HepG2 (cell line): ENCODE data around the gene MINDY2. TPM values are rescaled to one million over a fixed set of nuclear protein-coding genes. Genes with fewer than 3 reads are reported as not detected.
A peak's percentile ranks its signal among the peaks of the same experiment; 100 is the strongest.

ENCODE experiments used
- ATAC-seq: fragments of 200-7000 bp; cut with Tn5 transposase; 3 replicates; pipeline ENCODE4 v1.9.1; 2020; ENCODE audit warnings: mild to moderate bottlenecking, moderate library complexity
- BruUV-seq: library from RNA; stranded (reverse); fragments of 400-500 nt; replicated peaks from 2 replicates; lab custom pipeline; 2021; lab: Mats Ljungman, UMichigan
- CTCF ChIA-PET: fragments of 300-600 bp; formaldehyde crosslinking; extraction: SDS; loops from one replicate; lab custom pipeline; 2021; ENCODE audit warnings: low total read pairs, inconsistent platforms, low intra/inter-chr PET ratio; lab: Yijun Ruan, JAX
- POLR2A ChIA-PET: fragments of 350-600 bp; sonication (Branson Sonifier 250); formaldehyde crosslinking; loops from one replicate; lab custom pipeline; 2020; ENCODE audit warnings: antibody characterized with exemption, inconsistent platforms; lab: Yijun Ruan, JAX
- DNase-seq: peaks from one replicate; pipeline ENCODE4 v3.0.0-alpha.2; 2015; ENCODE audit warnings: low spot score
- FAIRE-seq: peaks from 3 replicates; lab custom pipeline; 2011; peaks lifted over from hg19 to GRCh38; lab: Jason Lieb, UNC
- H2AFZ ChIP-seq: one replicate; pipeline ENCODE4 v1.6.1; 2011; ENCODE audit warnings: low read length, inconsistent platforms
- H3K27ac ChIP-seq: fragments of 300-600 bp; 3 replicates; pipeline ENCODE4 v1.8.0; 2011; ENCODE audit warnings: mixed run types, mild to moderate bottlenecking, mixed read lengths, low read length, inconsistent platforms; ENCODE audit not compliant: insufficient read depth; ENCODE audit errors: extremely low read length
- H3K27me3 ChIP-seq, 2 experiments: fragments of 200-600 bp in 1 of 2; 2 replicates in 1 of 2; 3 replicates in 1 of 2; pipeline versions ENCODE4 v1.6.0 to v1.8.0; 2011; ENCODE audit warnings: low read length in 2 of 2, mild to moderate bottlenecking in 2 of 2, moderate library complexity in 2 of 2, inconsistent platforms in 1 of 2; ENCODE audit not compliant: insufficient read depth in 2 of 2, control insufficient read depth in 1 of 2
- H3K36me3 ChIP-seq, 2 experiments: fragments of 200-600 bp in 1 of 2; replicated peaks in 1 of 2; 2 replicates in 1 of 2; 3 replicates in 1 of 2; pipeline versions ENCODE4 v1.5.1 to v1.8.0; 2011; ENCODE audit warnings: low read length in 2 of 2, inconsistent platforms in 1 of 2; ENCODE audit not compliant: insufficient read depth in 2 of 2, control insufficient read depth in 1 of 2
- H3K4me1 ChIP-seq: 2 replicates; pipeline ENCODE4 v1.5.1; 2012; ENCODE audit warnings: low read length, inconsistent platforms; ENCODE audit not compliant: insufficient read depth
- H3K4me2 ChIP-seq: 2 replicates; pipeline ENCODE4 v1.6.0; 2011; ENCODE audit warnings: low read depth, low read length, inconsistent platforms
- H3K4me3 ChIP-seq, 3 experiments: fragments of 200-600 bp in 1 of 3; sonication (generic), shearing (Covaris generic) in 1 of 3; replicated peaks in 1 of 3; 2 replicates each; pipeline ENCODE4 v1.5.1; 2011 to 2016; ENCODE audit warnings: low read length in 3 of 3, inconsistent platforms in 2 of 3, low read depth in 2 of 3, mild to moderate bottlenecking in 2 of 3, control low read depth in 1 of 3, mixed read lengths in 1 of 3; ENCODE audit not compliant: insufficient read depth in 1 of 3
- H3K79me2 ChIP-seq: one replicate; pipeline ENCODE4 v1.6.1; 2011; ENCODE audit warnings: low read length, inconsistent platforms; ENCODE audit not compliant: insufficient read depth
- H3K9ac ChIP-seq: 2 replicates; pipeline ENCODE4 v1.6.0; 2011; ENCODE audit warnings: mild to moderate bottlenecking, low read depth, low read length, inconsistent platforms; ENCODE audit not compliant: insufficient read depth
- H3K9me3 ChIP-seq: 2 replicates; pipeline ENCODE4 v1.5.1; 2012; ENCODE audit warnings: mild to moderate bottlenecking, low read length
- H4K20me1 ChIP-seq: 2 replicates; pipeline ENCODE4 v1.6.0; 2011; ENCODE audit warnings: inconsistent platforms, mild to moderate bottlenecking, low read length, moderate library complexity; ENCODE audit not compliant: insufficient read depth
- ATM ChIP-seq: fragments of 450-650 bp; IDR thresholded peaks from 2 replicates; pipeline ENCODE4 v1.7.1; 2017; ENCODE audit warnings: mild to moderate bottlenecking, borderline replicate concordance
- CEBPB ChIP-seq: IDR thresholded peaks from 2 replicates; pipeline ENCODE4 v1.6.1; 2011; ENCODE audit warnings: low read depth, low read length, improper control_type of control experiment, borderline replicate concordance
- ELK4 ChIP-seq: sonication (generic); formaldehyde crosslinking; IDR thresholded peaks from 2 replicates; pipeline ENCODE4 v1.9.0; 2021; ENCODE audit warnings: missing genetic modification reagents, borderline replicate concordance
- FOSL2 ChIP-seq: sonication (generic); formaldehyde crosslinking; IDR thresholded peaks from 2 replicates; pipeline ENCODE4 v1.4.0; 2020; ENCODE audit warnings: missing genetic modification reagents
- MXD3 ChIP-seq: IDR thresholded peaks from 2 replicates; pipeline ENCODE4 v1.6.1; 2016; ENCODE audit warnings: mild to moderate bottlenecking, missing biosample characterization, missing genetic modification reagents
- POLR2AphosphoS5 ChIP-seq: IDR thresholded peaks from 2 replicates; pipeline ENCODE4 v1.6.1; 2012; ENCODE audit warnings: low read depth, low read length
- TBP ChIP-seq: sonication (generic); formaldehyde crosslinking; IDR thresholded peaks from 2 replicates; pipeline ENCODE4 v1.5.0; 2020; ENCODE audit warnings: missing genetic modification reagents
- TSC22D2 ChIP-seq: sonication (generic); formaldehyde crosslinking; IDR thresholded peaks from 2 replicates; pipeline ENCODE4 v1.5.1; 2020; ENCODE audit warnings: missing genetic modification reagents, mild to moderate bottlenecking, borderline replicate concordance
- ZBTB14 ChIP-seq: sonication (generic); formaldehyde crosslinking; IDR thresholded peaks from 2 replicates; pipeline ENCODE4 v1.4.0; 2020; ENCODE audit warnings: missing genetic modification reagents
- ZNF205 ChIP-seq: IDR thresholded peaks from 2 replicates; pipeline ENCODE4 v1.6.1; 2018; ENCODE audit warnings: missing biosample characterization, missing genetic modification reagents
- ZNF850 ChIP-seq: sonication (generic); formaldehyde crosslinking; conservative IDR thresholded peaks from 2 replicates; pipeline ENCODE4 v1.9.0; 2021; ENCODE audit warnings: mild to moderate bottlenecking, missing genetic modification reagents
- WGBS: methylation state at CpG from one replicate; pipeline ENCODE4 v1.1.6; 2017; ENCODE audit warnings: low lambda C conversion rate; 5-methylcytosine and 5-hydroxymethylcytosine counted together
- in situ Hi-C: cut with HindIII; loops from 2 replicates; pipeline ENCODE4 v1.10.0; 2017; ENCODE audit warnings: low pct_unique_long_range_greater_than_20kb; ENCODE audit not compliant: extremely low pct_ligation_motif_present
- intact Hi-C: fragments of 100-400 bp; cut with micrococcal nuclease; formaldehyde crosslinking; loops from one replicate; pipeline ENCODE4 v1.10.0; 2022; ENCODE audit not compliant: unreplicated experiment
- polyA plus RNA-seq, 8 experiments: library from polyadenylated mRNA; depleted of rRNA in 3 of 8; stranded (reverse) in 7 of 8; unstranded in 1 of 8; fragments of >200 nt; fragmentation: Illumina TruSeq in 4 of 8; extraction: Trizol in 4 of 8; gene quantifications; 2 replicates each; pipeline versions ENCODE4 v1.2.1 to v1.2.3, GENCODE V29; 2011 to 2016; ENCODE audit warnings: low read depth in 4 of 8, missing spikeins in 1 of 8, mixed read lengths in 1 of 8; ENCODE audit not compliant: insufficient read depth in 1 of 8
- total RNA-seq, 5 experiments: library from RNA; depleted of rRNA; stranded (reverse); fragments of >200 nt; fragmentation: Illumina TruSeq; extraction: Trizol; gene quantifications; 2 replicates each; pipeline ENCODE4 v1.2.3, GENCODE V29; 2016; ENCODE audit warnings: low read depth in 1 of 5

MINDY2 gene
- total and polyA plus RNA-seq, 2 of the 13 experiments (the other 11 are each of a cell fraction or from before 2014, with no cell fraction given): 7.2 to 12.6 TPM

GRCh38 chr15:58867926-58868325, 96.8 kb downstream of the MINDY2 start (continued):
- TF ChIP-seq MXD3 (CRISPR knock-in tag) (no peak), ZNF205 (no peak), TSC22D2 (no peak), FOSL2 (CRISPR knock-in tag) (no peak), ZNF850 (CRISPR knock-in tag) (no peak), ELK4 (CRISPR knock-in tag) (no peak)

DNA sequence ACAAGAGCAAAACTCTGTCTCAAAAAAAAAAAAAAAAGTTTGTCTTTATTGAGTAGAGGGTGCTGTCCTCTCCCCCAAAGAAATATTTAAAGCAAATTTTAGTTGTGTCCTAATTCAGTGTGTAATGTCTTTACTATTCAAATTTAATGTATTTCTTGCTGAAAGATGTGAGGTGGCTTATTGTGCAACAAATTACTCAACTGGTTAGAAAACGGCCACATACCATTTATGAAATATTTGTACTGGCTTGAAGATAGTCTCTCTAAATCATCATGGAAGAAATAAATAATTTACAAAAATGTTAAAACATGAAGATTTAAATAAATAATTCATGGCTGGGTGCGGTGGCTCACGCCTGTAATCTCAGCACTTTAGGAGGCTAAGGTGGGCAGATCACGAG, 99.3 kb downstream of the MINDY2 start:
- CTCF ChIA-PET: no interaction called here
- no TSS peak for BruUV-seq
- FAIRE-seq: no peak

More for the DNA sequence above, 99.3 kb downstream of the MINDY2 start:
- Histone ChIP-seq H3K36me3 (peaks cover 3 to 33% of the 10 kb centered on the region in 2 experiments; a peak in 4 of 5 replicates), H3K27ac (no peak overlapping the region), H3K4me2 (no peak overlapping the region), H3K9ac (no peak overlapping the region), H3K4me3 (no peak overlapping the region), H2AFZ (no peak overlapping the region), H3K27me3 (no peaks in the 10 kb centered on the region; a peak in 1 of 5 replicates), H3K9me3 (no peaks in the 10 kb centered on the region), H3K79me2 (peaks cover 46% of the 10 kb centered on the region), H3K4me1 (peaks cover 25% of the 10 kb centered on the region), H4K20me1 (peaks cover 12% of the 10 kb centered on the region)
- in situ Hi-C loops: no loop called here
- DNase-seq: no peak
- POLR2A ChIA-PET: no interaction called here
- TF ChIP-seq TBP (no peak), POLR2AphosphoS5 (no peak), CEBPB (peak; percentile 65; the same call in 1 of the 2 replicates), ZBTB14 (CRISPR knock-in tag) (no peak), ATM (no peak)
- ATAC-seq: no peak
- intact Hi-C loops: no loop called here
- 95% methylated on average over 4 of the region's 4 CpGs for WGBS
